ENCODE data around the gene MAMDC4.

Gene MAMDC4

DNA sequence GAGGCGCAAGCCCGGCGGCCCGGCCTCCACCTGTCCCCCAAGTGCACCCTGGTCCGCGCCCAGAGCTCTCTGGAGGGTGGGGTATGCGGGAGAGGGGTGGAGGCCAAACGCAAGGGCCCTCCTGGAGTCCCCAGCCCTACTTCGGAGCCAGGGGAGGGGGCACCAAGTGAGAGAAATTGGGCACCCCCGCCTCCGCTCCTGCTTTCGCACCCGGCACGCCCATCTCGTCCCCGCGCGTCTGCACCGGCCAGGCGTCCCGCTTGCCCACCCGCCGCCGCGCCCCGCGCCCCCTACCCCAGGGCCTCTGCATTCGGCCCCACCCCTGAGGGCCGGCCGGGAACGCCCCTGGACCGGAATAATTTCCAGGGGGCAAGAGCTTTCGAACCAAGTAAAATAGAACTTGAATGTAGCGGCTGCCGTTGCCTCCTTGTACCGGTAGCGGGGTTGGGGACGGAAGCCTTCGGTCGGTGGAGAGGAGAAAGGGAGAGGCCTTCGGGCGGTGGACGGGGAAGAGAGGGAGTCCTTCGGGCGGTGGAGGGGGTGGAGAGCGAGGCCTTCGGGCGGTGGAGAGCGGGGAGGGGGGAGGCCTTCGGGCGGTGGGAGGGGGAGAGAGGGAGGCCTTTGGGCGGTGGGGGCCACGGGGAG is 3.6 kb upstream of the MAMDC4 start:
- Histone ChIP-seq H3F3A (ENCODE audit: low read depth) (no peaks in the 10 kb centered on the region), H3K4me2 (ENCODE audit: low read depth, low read length, poor library complexity, severe bottlenecking) (peak overlapping the region; percentile 89), H3K27me3 (ENCODE audit: insufficient read depth, low read length, poor library complexity, severe bottlenecking) (no peaks in the 10 kb centered on the region), H3K4me3 (ENCODE audit: low read length, poor library complexity, severe bottlenecking) (peak overlapping the region; percentile 91), H3K9ac (ENCODE audit: low read depth, low read length, poor library complexity, severe bottlenecking) (peak overlapping the region; percentile 90), H3K9me3 (ENCODE audit: insufficient read depth, low read depth, low read length) (no peaks in the 10 kb centered on the region), H3K4me1 (ENCODE audit: insufficient read depth, low read length, poor library complexity, severe bottlenecking) (peaks cover 7% of the 10 kb centered on the region), H3K9me2 (replicated peaks; ENCODE audit: low read depth, low read length) (no peaks in the 10 kb centered on the region), H2AFZ (ENCODE audit: low read length) (peak overlapping the region; percentile 65), H4K20me1 (ENCODE audit: insufficient read depth, low read length, poor library complexity, severe bottlenecking) (peaks cover 19% of the 10 kb centered on the region), H3K79me2 (ENCODE audit: insufficient read depth, low read length) (peaks cover 15% of the 10 kb centered on the region; the same call in 1 of the 2 replicates), H3K36me3 (ENCODE audit: insufficient read depth, low read length) (peaks cover 13% of the 10 kb centered on the region; the same call in 1 of the 2 replicates)
- TF ChIP-seq CTCF (conservative IDR thresholded peaks at IDR 0.05; ENCODE audit: low read length) = no peak
- TF ChIP-seq EZH2phosphoT487 (IDR thresholded peaks at IDR 0.05; ENCODE audit: borderline replicate concordance) = no peak

DNA sequence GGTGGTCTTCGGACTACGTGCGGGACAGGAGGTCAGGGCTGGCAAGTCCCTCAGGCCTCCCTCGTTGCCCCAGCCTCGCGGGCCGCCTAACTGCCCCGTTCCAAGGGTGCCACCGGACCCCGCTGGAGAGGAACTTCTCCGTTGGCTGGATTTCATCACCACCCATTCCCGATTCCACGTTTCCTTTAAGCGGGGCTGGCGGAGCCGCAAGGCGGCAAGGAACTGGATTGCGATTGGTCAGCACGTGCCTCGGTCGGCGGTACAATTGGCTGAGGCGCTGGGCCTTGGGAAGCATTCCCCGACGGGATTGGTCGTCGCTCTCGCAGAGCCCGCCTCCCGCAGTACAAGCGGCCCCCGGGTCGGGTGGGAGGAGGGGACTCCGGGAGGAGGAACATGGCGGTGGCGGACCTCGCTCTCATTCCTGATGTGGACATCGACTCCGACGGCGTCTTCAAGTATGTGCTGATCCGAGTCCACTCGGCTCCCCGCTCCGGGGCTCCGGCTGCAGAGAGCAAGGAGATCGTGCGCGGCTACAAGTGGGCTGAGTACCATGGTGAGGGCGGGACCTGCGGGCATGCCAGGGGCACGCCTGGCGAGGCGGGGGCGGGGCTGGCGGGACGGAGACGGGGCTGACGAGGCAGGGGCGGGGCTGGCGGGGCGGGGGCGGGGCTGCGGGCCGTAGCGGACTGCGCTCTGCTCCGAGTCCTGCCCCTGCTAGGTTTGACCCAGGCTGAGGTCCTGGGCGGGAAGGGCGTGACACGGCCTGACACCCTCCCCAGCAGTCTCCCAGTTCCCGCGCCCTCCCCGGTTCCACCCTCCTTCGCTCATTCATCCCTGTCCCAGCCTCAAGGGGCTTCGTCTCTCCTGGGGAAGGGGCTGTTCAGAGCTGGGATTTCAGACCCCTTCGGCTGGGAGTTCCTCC is 2.8 kb upstream of the MAMDC4 start, which contains the start of gene PHPT1:
TSS of gene PHPT1 (plus strand) at position 372 of the 922 bp plus-strand sequence. CDS start at position 394, 22 bp downstream.
- no peaks in the 10 kb centered on the region for H3K9me3 ChIP-seq (ENCODE audit: insufficient read depth, low read depth, low read length)
- H2AFZ ChIP-seq (ENCODE audit: low read length) = peak within 1 kb of the TSS; percentile 65
- no peaks in the 10 kb centered on the region for H3K27me3 ChIP-seq (ENCODE audit: insufficient read depth, low read length, poor library complexity, severe bottlenecking)
- H3K4me3 ChIP-seq (ENCODE audit: low read length, poor library complexity, severe bottlenecking) = peak within 1 kb of the TSS; percentile 91
- H4K20me1 ChIP-seq (ENCODE audit: insufficient read depth, low read length, poor library complexity, severe bottlenecking) = peaks cover 19% of the 10 kb centered on the region
- peak within 1 kb of the TSS; percentile 90 for H3K9ac ChIP-seq (ENCODE audit: low read depth, low read length, poor library complexity, severe bottlenecking)
- no peaks in the 10 kb centered on the region for H3F3A ChIP-seq (ENCODE audit: low read depth)
- H3K4me1 ChIP-seq (ENCODE audit: insufficient read depth, low read length, poor library complexity, severe bottlenecking) = peaks cover 7% of the 10 kb centered on the region
- H3K9me2 ChIP-seq (replicated peaks; ENCODE audit: low read depth, low read length) = no peaks in the 10 kb centered on the region
- peaks cover 13% of the 10 kb centered on the region; the same call in 1 of the 2 replicates for H3K36me3 ChIP-seq (ENCODE audit: insufficient read depth, low read length)
- TF ChIP-seq EZH2phosphoT487 (IDR thresholded peaks at IDR 0.05; ENCODE audit: borderline replicate concordance) (no peak), CTCF (conservative IDR thresholded peaks at IDR 0.05; ENCODE audit: low read length) (no peak)
- H3K79me2 ChIP-seq (ENCODE audit: insufficient read depth, low read length) = peaks cover 15% of the 10 kb centered on the region; the same call in 1 of the 2 replicates
- peak within 1 kb of the TSS; percentile 93 for H3K4me2 ChIP-seq (ENCODE audit: low read depth, low read length, poor library complexity, severe bottlenecking)

DNA sequence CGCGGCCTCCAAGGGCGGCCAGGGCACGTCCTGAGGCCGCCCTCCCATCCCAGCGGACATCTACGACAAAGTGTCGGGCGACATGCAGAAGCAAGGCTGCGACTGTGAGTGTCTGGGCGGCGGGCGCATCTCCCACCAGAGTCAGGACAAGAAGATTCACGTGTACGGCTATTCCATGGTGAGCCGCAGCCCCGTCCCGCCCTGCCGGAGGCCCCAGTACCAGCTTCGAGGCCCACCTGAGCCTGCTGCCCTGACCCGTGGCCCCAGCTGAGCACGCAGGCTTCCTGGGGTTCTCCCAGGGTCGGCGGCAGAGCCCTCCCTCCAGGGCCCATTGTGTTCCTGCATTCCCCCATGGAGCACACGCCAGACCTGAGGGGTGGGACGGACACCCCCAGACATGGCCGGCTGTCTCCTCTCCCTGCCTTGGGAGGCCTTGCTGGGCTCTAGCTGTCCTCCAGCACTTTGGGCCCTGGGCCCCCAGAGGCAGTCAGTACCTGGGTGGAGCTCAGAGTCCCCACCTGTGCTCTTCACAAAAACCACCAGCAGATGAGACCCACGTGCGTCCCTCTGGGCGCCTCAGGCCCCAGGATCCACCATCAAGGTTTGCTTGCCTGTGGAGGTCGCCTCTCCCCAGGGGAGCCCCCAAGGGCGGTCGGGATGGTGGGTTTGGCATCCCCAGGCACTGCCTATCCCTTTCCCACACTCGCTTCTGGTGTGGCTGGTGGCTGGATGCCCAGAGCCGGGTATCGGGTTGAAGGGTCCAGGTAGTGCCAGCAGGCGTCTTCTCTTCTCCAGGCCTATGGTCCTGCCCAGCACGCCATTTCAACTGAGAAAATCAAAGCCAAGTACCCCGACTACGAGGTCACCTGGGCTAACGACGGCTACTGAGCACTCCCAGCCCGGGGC is 1.9 kb upstream of the MAMDC4 start:
- Histone ChIP-seq H3K27me3 (ENCODE audit: insufficient read depth, low read length, poor library complexity, severe bottlenecking) (no peaks in the 10 kb centered on the region), H3K9me3 (ENCODE audit: insufficient read depth, low read depth, low read length) (no peaks in the 10 kb centered on the region), H3K36me3 (ENCODE audit: insufficient read depth, low read length) (peaks cover 13% of the 10 kb centered on the region; the same call in 1 of the 2 replicates), H3K9ac (ENCODE audit: low read depth, low read length, poor library complexity, severe bottlenecking) (peak overlapping the region; percentile 90), H3K4me1 (ENCODE audit: insufficient read depth, low read length, poor library complexity, severe bottlenecking) (peaks cover 7% of the 10 kb centered on the region), H4K20me1 (ENCODE audit: insufficient read depth, low read length, poor library complexity, severe bottlenecking) (peaks cover 19% of the 10 kb centered on the region), H3K9me2 (replicated peaks; ENCODE audit: low read depth, low read length) (no peaks in the 10 kb centered on the region), H3F3A (ENCODE audit: low read depth) (no peaks in the 10 kb centered on the region), H2AFZ (ENCODE audit: low read length) (no peak overlapping the region), H3K79me2 (ENCODE audit: insufficient read depth, low read length) (peaks cover 15% of the 10 kb centered on the region; the same call in 1 of the 2 replicates), H3K4me3 (ENCODE audit: low read length, poor library complexity, severe bottlenecking) (peak overlapping the region; percentile 91), H3K4me2 (ENCODE audit: low read depth, low read length, poor library complexity, severe bottlenecking) (peak overlapping the region; percentile 93)
- no peak for TF ChIP-seq EZH2phosphoT487 (IDR thresholded peaks at IDR 0.05; ENCODE audit: borderline replicate concordance)
- no peak for TF ChIP-seq CTCF (conservative IDR thresholded peaks at IDR 0.05; ENCODE audit: low read length)
